Neural progenitor cell (in vitro differentiated cells): ENCODE data around the gene TRAPPC5.

Experiments used
- EZH2 ChIP-seq: fragments of 200-600 bp; sonication (generic); IDR thresholded peaks from 2 replicates; pipeline ENCODE4 v1.6.1; 2017; ENCODE audit warnings: antibody characterized with exemption, mild to moderate bottlenecking, moderate library complexity
- TF ChIP-seq, protein P1 (sequence below): fragments of 200-600 bp; sonication (generic); IDR thresholded peaks from 2 replicates; pipeline ENCODE4 v1.5.1; 2017; ENCODE audit warnings: antibody characterized with exemption, mild to moderate bottlenecking

DNA sequence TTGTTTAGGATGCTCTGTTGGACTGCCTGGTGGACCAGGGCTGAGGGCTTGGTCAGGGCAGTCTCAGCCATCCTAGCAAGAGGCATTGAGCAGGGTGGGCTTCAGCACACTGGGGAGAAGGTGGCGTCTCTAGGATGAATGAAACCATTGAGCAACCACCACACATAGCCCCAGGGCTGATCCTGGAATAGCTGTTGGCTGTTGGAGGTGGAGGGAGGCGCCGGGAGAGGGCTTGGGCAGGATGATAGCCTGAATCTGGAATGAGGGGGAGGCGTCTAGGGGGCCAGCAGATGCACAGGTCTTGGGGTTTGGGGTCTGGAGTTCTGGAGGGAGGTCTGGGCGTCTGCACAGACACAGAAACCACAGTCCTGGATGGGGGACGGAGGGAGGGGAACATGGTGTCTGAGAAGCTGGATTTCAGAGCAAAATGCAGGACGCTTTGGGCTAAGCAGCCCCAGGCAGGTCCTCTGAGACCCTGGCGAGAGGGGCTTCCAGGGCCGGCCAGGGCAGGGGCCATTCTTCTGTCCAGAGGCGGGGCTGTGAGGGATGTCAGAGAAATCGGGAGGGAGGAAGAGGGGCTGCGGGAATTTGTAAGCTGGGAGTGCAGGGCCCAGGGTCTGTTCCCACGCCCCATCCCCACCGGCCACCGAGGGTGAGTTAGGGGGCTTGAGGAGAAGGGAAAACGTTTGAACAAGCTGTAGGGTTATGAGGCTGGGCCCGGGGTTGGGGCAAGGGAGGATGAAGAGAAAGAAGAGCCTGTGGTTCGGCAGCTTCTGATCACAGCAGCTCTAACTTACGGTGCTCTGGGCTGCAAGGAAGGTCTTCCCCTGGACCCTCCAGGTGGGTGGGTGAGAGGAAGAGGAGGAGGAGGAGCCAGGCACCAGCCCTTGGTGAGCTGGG lies 5.2 kb downstream of the TRAPPC5 start:
- TF ChIP-seq EZH2, result no peak
- TF ChIP-seq, protein P1, sequence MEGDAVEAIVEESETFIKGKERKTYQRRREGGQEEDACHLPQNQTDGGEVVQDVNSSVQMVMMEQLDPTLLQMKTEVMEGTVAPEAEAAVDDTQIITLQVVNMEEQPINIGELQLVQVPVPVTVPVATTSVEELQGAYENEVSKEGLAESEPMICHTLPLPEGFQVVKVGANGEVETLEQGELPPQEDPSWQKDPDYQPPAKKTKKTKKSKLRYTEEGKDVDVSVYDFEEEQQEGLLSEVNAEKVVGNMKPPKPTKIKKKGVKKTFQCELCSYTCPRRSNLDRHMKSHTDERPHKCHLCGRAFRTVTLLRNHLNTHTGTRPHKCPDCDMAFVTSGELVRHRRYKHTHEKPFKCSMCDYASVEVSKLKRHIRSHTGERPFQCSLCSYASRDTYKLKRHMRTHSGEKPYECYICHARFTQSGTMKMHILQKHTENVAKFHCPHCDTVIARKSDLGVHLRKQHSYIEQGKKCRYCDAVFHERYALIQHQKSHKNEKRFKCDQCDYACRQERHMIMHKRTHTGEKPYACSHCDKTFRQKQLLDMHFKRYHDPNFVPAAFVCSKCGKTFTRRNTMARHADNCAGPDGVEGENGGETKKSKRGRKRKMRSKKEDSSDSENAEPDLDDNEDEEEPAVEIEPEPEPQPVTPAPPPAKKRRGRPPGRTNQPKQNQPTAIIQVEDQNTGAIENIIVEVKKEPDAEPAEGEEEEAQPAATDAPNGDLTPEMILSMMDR, result no peak
